ENCODE data around the gene MBD5. TPM values are rescaled to one million over a fixed set of nuclear protein-coding genes. Genes with fewer than 3 reads are reported as not detected.

MBD5 gene
- polyA plus RNA-seq, 1 of the 3 experiments (the other 2 are of a cell fraction), result 7.4 TPM

DNA sequence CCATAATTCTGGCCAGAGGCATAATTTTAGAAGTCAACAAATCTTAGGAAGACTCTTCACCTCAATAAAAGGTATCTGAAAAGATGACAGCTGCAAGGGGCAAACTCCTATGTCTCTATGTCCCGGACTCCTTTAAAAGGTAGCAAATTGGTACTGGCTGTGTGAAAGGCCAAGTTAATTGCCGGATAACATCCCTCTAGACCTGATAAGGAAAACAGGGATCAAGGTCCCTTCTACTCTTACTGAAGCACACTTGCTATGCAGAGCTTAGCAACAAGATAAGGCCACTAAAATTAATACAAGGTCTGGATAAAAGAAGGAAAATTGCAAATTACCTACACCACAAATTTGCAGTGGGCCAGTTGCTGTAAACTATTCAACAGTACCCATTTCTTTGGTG, 482.6 kb downstream of the MBD5 start:
- Histone ChIP-seq H2AFZ (ENCODE audit: low read depth) (no peak overlapping the region), H3K27ac (ENCODE audit: low read depth in 2 of 2, low read length in 1 of 2) (no peak overlapping the region), H3K9me3 (no peaks in the 10 kb centered on the region), H3K9ac (no peak overlapping the region), H3K9me2 (no peaks in the 10 kb centered on the region), H3K79me2 (ENCODE audit: insufficient read depth) (no peaks in the 10 kb centered on the region), H3K27me3 (ENCODE audit: insufficient read depth) (no peaks in the 10 kb centered on the region), H3K36me3 (replicated peaks in 1 of 2; ENCODE audit: control insufficient read depth in 1 of 2, insufficient read depth in 2 of 2, low read length in 1 of 2) (peaks cover 0 to 2% of the 10 kb centered on the region in 2 experiments), H3F3A (replicated peaks; ENCODE audit: insufficient read depth) (no peaks in the 10 kb centered on the region), H3K4me1 (ENCODE audit: control insufficient read depth in 1 of 2, insufficient read depth in 2 of 2, low read depth in 1 of 2, low read length in 1 of 2) (no peaks in the 10 kb centered on the region; a peak in 1 of 4 replicates), H3K4me3 (ENCODE audit: low read depth in 2 of 2, low read length in 1 of 2) (no peak overlapping the region), H4K20me1 (ENCODE audit: insufficient read depth) (no peaks in the 10 kb centered on the region), H3K4me2 (no peak overlapping the region)
- WGBS (ENCODE audit: low lambda C conversion rate), result 82% methylated on average over 2 of the region's 2 CpGs
- DNase-seq, result no peak
- POLR2A ChIA-PET, result no interaction called here
- CTCF ChIA-PET, result interaction anchor here (0.9 to 3.0 kb wide), 4 partner anchors 9 to 514 kb away, joined by 3 to 8 read pairs (median 4); no protein-coding TSS in a partner anchor
- TF ChIP-seq TEAD4 (IDR thresholded peaks at IDR 0.05; ENCODE audit: borderline replicate concordance, insufficient read depth) (no peak), NRF1 (IDR thresholded peaks at IDR 0.05; ENCODE audit: low read depth, low read length) (no peak), RXRA (IDR thresholded peaks at IDR 0.05; ENCODE audit: borderline replicate concordance, low read depth) (no peak), ELF1 (IDR thresholded peaks at IDR 0.05) (no peak), YY1 (IDR thresholded peaks at IDR 0.05; ENCODE audit: low read depth) (no peak), FOSL2 (IDR thresholded peaks at IDR 0.05; ENCODE audit: borderline replicate concordance, low read depth) (no peak), SIN3A (IDR thresholded peaks at IDR 0.05; ENCODE audit: borderline replicate concordance, low read depth, low read length) (no peak), POLR2AphosphoS5 (IDR thresholded peaks at IDR 0.05; ENCODE audit: low read depth, low read length) (no peak), TAF1 (IDR thresholded peaks at IDR 0.05; ENCODE audit: borderline replicate concordance, low read depth, low read length) (no peak), TCF12 (IDR thresholded peaks at IDR 0.05) (no peak), EP300 (IDR thresholded peaks at IDR 0.05; ENCODE audit: borderline replicate concordance in 1 of 2, low read depth in 1 of 2, low read length in 1 of 2) (no peak), USF2 (IDR thresholded peaks at IDR 0.05; ENCODE audit: borderline replicate concordance, low read depth, low read length) (no peak), RCOR1 (IDR thresholded peaks at IDR 0.05; ENCODE audit: low read length) (no peak), JUND (IDR thresholded peaks at IDR 0.05) (no peak), NFIC (IDR thresholded peaks at IDR 0.05; ENCODE audit: borderline replicate concordance) (no peak), RAD21 (IDR thresholded peaks at IDR 0.05; ENCODE audit: low read length) (no peak), EZH2phosphoT487 (IDR thresholded peaks at IDR 0.05; ENCODE audit: borderline replicate concordance, low read depth) (no peak)

- Histone ChIP-seq H3K27ac (ENCODE audit: low read depth in 2 of 2, low read length in 1 of 2) (no peak overlapping the region), H3K9me3 (no peaks in the 10 kb centered on the region), H4K20me1 (ENCODE audit: insufficient read depth) (no peaks in the 10 kb centered on the region), H3K9ac (no peak overlapping the region), H2AFZ (ENCODE audit: low read depth) (no peak overlapping the region), H3K27me3 (ENCODE audit: insufficient read depth) (no peaks in the 10 kb centered on the region), H3K4me3 (ENCODE audit: low read depth in 2 of 2, low read length in 1 of 2) (no peak overlapping the region), H3K36me3 (replicated peaks in 1 of 2; ENCODE audit: control insufficient read depth in 1 of 2, insufficient read depth in 2 of 2, low read length in 1 of 2) (peaks cover 0 to 5% of the 10 kb centered on the region in 2 experiments), H3K79me2 (ENCODE audit: insufficient read depth) (no peaks in the 10 kb centered on the region), H3K4me1 (ENCODE audit: control insufficient read depth in 1 of 2, insufficient read depth in 2 of 2, low read depth in 1 of 2, low read length in 1 of 2) (peaks cover 0 to 6% of the 10 kb centered on the region in 2 experiments; a peak in 2 of 4 replicates), H3F3A (replicated peaks; ENCODE audit: insufficient read depth) (no peaks in the 10 kb centered on the region), H3K4me2 (no peak overlapping the region), H3K9me2 (no peaks in the 10 kb centered on the region)
- CTCF ChIA-PET, result interaction anchor here (0.6 to 4.9 kb wide), 13 partner anchors 14 to 572 kb away, joined by 3 to 46 read pairs (median 10); partner anchors contain the start of genes MBD5 and ORC4
- no peak for DNase-seq
- 91% methylated on average over 3 of the region's 3 CpGs for WGBS (ENCODE audit: low lambda C conversion rate)
- POLR2A ChIA-PET, result no interaction called here
- TF ChIP-seq GABPA (IDR thresholded peaks at IDR 0.05; ENCODE audit: low read depth) (no peak), TEAD4 (IDR thresholded peaks at IDR 0.05; ENCODE audit: borderline replicate concordance, insufficient read depth) (no peak), RCOR1 (IDR thresholded peaks at IDR 0.05; ENCODE audit: low read length) (no peak), NRF1 (IDR thresholded peaks at IDR 0.05; ENCODE audit: low read depth, low read length) (no peak), NFIC (IDR thresholded peaks at IDR 0.05; ENCODE audit: borderline replicate concordance) (no peak), RAD21 (IDR thresholded peaks at IDR 0.05; ENCODE audit: low read length) (no peak), USF2 (IDR thresholded peaks at IDR 0.05; ENCODE audit: borderline replicate concordance, low read depth, low read length) (no peak), MXI1 (IDR thresholded peaks at IDR 0.05; ENCODE audit: low read depth, low read length) (no peak), FOXJ3 (CRISPR knock-in tag; IDR thresholded peaks at IDR 0.05) (no peak), CHD2 (IDR thresholded peaks at IDR 0.05; ENCODE audit: low read length, partially characterized antibody) (no peak), RXRA (IDR thresholded peaks at IDR 0.05; ENCODE audit: borderline replicate concordance, low read depth) (no peak)
- TF ChIP-seq, protein P1, sequence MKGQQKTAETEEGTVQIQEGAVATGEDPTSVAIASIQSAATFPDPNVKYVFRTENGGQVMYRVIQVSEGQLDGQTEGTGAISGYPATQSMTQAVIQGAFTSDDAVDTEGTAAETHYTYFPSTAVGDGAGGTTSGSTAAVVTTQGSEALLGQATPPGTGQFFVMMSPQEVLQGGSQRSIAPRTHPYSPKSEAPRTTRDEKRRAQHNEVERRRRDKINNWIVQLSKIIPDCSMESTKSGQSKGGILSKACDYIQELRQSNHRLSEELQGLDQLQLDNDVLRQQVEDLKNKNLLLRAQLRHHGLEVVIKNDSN (IDR thresholded peaks at IDR 0.05; ENCODE audit: borderline replicate concordance, low read depth), result no peak
- TF ChIP-seq, protein P2, sequence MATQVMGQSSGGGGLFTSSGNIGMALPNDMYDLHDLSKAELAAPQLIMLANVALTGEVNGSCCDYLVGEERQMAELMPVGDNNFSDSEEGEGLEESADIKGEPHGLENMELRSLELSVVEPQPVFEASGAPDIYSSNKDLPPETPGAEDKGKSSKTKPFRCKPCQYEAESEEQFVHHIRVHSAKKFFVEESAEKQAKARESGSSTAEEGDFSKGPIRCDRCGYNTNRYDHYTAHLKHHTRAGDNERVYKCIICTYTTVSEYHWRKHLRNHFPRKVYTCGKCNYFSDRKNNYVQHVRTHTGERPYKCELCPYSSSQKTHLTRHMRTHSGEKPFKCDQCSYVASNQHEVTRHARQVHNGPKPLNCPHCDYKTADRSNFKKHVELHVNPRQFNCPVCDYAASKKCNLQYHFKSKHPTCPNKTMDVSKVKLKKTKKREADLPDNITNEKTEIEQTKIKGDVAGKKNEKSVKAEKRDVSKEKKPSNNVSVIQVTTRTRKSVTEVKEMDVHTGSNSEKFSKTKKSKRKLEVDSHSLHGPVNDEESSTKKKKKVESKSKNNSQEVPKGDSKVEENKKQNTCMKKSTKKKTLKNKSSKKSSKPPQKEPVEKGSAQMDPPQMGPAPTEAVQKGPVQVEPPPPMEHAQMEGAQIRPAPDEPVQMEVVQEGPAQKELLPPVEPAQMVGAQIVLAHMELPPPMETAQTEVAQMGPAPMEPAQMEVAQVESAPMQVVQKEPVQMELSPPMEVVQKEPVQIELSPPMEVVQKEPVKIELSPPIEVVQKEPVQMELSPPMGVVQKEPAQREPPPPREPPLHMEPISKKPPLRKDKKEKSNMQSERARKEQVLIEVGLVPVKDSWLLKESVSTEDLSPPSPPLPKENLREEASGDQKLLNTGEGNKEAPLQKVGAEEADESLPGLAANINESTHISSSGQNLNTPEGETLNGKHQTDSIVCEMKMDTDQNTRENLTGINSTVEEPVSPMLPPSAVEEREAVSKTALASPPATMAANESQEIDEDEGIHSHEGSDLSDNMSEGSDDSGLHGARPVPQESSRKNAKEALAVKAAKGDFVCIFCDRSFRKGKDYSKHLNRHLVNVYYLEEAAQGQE (IDR thresholded peaks at IDR 0.05; ENCODE audit: low read depth, low read length), result no peak
Measured at GRCh38 chr2:148507970-148508369, 487.1 kb downstream of the MBD5 start.

All from SK-N-SH (cell line).